DOHH2 (cell line): ENCODE data around the gene TNS2.

Source experiments
- H3F3A ChIP-seq: fragments of 200-600 bp; sonication (generic), shearing (Covaris generic); 2 replicates; pipeline ENCODE4 v1.6.0; 2016; ENCODE audit warnings: antibody characterized with exemption, mild to moderate bottlenecking; ENCODE audit not compliant: control insufficient read depth, insufficient read depth
- H3K27ac ChIP-seq: fragments of 200-600 bp; sonication (generic); 2 replicates; pipeline ENCODE4 v1.5.1; 2014; ENCODE audit warnings: low read depth, mild to moderate bottlenecking, low read length, moderate library complexity
- H3K27me3 ChIP-seq: fragments of 200-600 bp; sonication (generic); 2 replicates; pipeline ENCODE4 v1.6.1; 2014; ENCODE audit warnings: mild to moderate bottlenecking, low read length, mixed read lengths; ENCODE audit not compliant: control insufficient read depth
- H3K36me3 ChIP-seq: fragments of 200-600 bp; sonication (generic); 2 replicates; pipeline ENCODE4 v1.6.1; 2014; ENCODE audit warnings: mild to moderate bottlenecking, low read length, moderate library complexity, mixed read lengths; ENCODE audit not compliant: control insufficient read depth
- H3K4me1 ChIP-seq: fragments of 200-600 bp; sonication (generic); 2 replicates; pipeline ENCODE4 v1.6.1; 2014; ENCODE audit warnings: mild to moderate bottlenecking, low read length, mixed read lengths; ENCODE audit not compliant: control insufficient read depth
- H3K4me2 ChIP-seq: fragments of 200-600 bp; sonication (generic); 2 replicates; pipeline ENCODE4 v1.6.0; 2014; ENCODE audit warnings: mild to moderate bottlenecking, low read length, moderate library complexity
- H3K4me3 ChIP-seq: fragments of 200-600 bp; sonication (generic); 2 replicates; pipeline ENCODE4 v1.5.1; 2014; ENCODE audit warnings: mild to moderate bottlenecking, low read length, mixed read lengths
- H3K79me2 ChIP-seq: fragments of 200-600 bp; sonication (generic); 2 replicates; pipeline ENCODE4 v1.6.1; 2014; ENCODE audit warnings: mild to moderate bottlenecking, low read length, mixed read lengths; ENCODE audit not compliant: control insufficient read depth
- H3K9me2 ChIP-seq: fragments of 200-600 bp; sonication (generic); replicated peaks from 2 replicates; pipeline ENCODE4 v1.6.1; 2014; ENCODE audit warnings: mild to moderate bottlenecking, low read length, mixed read lengths; ENCODE audit not compliant: control insufficient read depth
- H3K9me3 ChIP-seq: fragments of 200-600 bp; sonication (generic); 2 replicates; pipeline ENCODE4 v1.6.1; 2014; ENCODE audit warnings: antibody characterized with exemption, low read length, mixed read lengths; ENCODE audit not compliant: control insufficient read depth, insufficient read depth
- H4K20me1 ChIP-seq: fragments of 200-600 bp; sonication (generic); 2 replicates; pipeline ENCODE4 v1.6.0; 2014; ENCODE audit warnings: low read depth, mild to moderate bottlenecking, antibody characterized with exemption, low read length, moderate library complexity; ENCODE audit not compliant: control insufficient read depth, insufficient read depth
- EZH2phosphoT487 ChIP-seq: fragments of 200-600 bp; sonication (generic); IDR thresholded peaks from 2 replicates; pipeline ENCODE4 v1.6.1; 2017; ENCODE audit warnings: borderline replicate concordance, mild to moderate bottlenecking, antibody characterized with exemption, low read length, moderate library complexity, mixed read lengths
- TF ChIP-seq, protein P1 (sequence below): fragments of 200-600 bp; sonication (generic); IDR thresholded peaks from one replicate; pipeline ENCODE4 v1.5.1; 2014; ENCODE audit warnings: antibody characterized with exemption, mild to moderate bottlenecking, low read depth, low read length; ENCODE audit not compliant: poor library complexity, severe bottlenecking

Gene TNS2

DNA sequence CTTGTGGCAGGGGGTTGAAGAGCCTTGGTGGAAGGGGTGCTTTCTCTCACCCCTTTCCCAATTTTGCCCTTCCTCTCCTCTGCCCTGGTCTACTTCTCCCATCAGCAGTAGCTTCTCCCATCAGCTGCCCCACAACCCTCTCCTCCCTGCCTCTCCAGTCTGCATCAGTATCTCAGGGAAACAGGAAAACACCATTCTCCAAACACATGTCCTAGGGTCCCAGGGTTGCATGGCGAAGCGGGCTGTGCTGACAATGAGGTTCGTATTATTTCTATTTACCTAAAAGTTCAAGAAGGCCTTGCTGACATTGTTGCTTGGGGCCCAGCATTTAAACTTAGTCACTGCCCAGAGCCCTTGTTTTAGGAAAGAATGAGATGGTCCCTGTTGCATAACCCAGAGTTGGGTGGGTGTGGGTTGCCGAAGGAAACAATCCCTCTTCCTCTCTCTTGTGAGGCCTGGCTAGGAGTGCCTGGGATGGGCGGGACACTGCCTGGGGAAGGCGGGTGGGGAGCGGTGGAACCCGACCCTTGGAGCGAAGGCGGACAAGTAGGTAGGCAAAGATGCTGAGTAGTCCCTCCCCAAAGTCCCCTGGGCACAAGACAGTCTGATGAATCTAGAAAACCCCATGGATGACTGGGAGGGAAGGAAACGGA, 46.4 kb downstream of the TNS2 start:
- Histone ChIP-seq H4K20me1 (no peaks in the 10 kb centered on the region), H3K9me2 (no peaks in the 10 kb centered on the region), H3K9me3 (no peaks in the 10 kb centered on the region), H3K79me2 (no peaks in the 10 kb centered on the region), H3K4me1 (peaks cover 27% of the 10 kb centered on the region), H3F3A (peaks cover 9% of the 10 kb centered on the region), H3K36me3 (no peaks in the 10 kb centered on the region), H3K4me3 (no peak overlapping the region), H3K27me3 (peaks cover 27% of the 10 kb centered on the region), H3K4me2 (no peak overlapping the region), H3K27ac (no peak overlapping the region)
- no peak for TF ChIP-seq EZH2phosphoT487
- TF ChIP-seq, protein P1, sequence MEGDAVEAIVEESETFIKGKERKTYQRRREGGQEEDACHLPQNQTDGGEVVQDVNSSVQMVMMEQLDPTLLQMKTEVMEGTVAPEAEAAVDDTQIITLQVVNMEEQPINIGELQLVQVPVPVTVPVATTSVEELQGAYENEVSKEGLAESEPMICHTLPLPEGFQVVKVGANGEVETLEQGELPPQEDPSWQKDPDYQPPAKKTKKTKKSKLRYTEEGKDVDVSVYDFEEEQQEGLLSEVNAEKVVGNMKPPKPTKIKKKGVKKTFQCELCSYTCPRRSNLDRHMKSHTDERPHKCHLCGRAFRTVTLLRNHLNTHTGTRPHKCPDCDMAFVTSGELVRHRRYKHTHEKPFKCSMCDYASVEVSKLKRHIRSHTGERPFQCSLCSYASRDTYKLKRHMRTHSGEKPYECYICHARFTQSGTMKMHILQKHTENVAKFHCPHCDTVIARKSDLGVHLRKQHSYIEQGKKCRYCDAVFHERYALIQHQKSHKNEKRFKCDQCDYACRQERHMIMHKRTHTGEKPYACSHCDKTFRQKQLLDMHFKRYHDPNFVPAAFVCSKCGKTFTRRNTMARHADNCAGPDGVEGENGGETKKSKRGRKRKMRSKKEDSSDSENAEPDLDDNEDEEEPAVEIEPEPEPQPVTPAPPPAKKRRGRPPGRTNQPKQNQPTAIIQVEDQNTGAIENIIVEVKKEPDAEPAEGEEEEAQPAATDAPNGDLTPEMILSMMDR: no peak

DNA sequence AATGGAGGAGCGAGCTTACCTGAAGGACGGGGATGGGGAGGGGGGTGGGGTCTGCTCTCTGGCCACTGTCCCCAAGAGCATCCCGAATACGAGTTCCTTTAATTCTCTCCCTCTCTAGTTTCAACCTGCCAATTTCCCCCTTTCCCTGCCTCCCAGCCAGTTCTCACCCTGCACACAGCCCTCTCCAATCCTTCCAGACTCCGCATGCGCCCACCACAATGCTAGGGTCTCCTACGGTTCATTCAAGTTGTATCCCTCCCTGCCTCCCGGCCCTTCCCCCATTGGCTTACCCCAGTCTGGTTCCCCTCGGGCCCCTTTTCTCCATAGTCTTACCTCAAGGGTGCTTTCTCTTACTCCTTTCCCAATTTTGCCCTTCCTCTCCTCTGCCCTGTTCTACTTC, 46.9 kb downstream of the TNS2 start:
- Histone ChIP-seq H4K20me1 (no peaks in the 10 kb centered on the region), H3K4me2 (peak overlapping the region; percentile 90), H3K27me3 (peaks cover 27% of the 10 kb centered on the region), H3F3A (peaks cover 9% of the 10 kb centered on the region), H3K27ac (no peak overlapping the region), H3K9me3 (no peaks in the 10 kb centered on the region), H3K4me1 (peaks cover 27% of the 10 kb centered on the region), H3K36me3 (no peaks in the 10 kb centered on the region), H3K9me2 (no peaks in the 10 kb centered on the region), H3K4me3 (peak overlapping the region; percentile 74), H3K79me2 (no peaks in the 10 kb centered on the region)
- TF ChIP-seq, protein P1: no peak
- TF ChIP-seq EZH2phosphoT487: no peak

DNA sequence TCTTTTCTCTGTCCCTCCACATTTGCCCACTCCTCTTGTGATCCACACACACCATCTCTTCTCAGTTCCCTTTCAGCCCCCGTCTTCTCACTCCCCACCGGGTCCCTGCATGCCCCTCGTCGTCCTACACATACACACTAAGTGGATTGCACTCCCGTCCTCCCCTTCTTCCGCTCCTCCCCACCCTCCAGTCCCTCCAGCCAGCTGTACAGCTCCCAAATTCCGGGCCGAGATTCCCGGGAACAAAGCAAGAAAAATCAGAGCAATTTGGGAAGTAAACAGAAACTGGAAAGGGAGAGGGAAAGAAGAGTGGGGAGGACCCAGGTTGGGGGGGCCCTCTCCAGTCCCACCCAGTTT, 47.3 kb downstream of the TNS2 start:
- H3K79me2 ChIP-seq: no peaks in the 10 kb centered on the region
- no peaks in the 10 kb centered on the region for H3K36me3 ChIP-seq
- TF ChIP-seq EZH2phosphoT487: no peak
- TF ChIP-seq, protein P1: no peak
- H3K9me3 ChIP-seq: no peaks in the 10 kb centered on the region
- H3K27me3 ChIP-seq: peaks cover 27% of the 10 kb centered on the region
- H4K20me1 ChIP-seq: no peaks in the 10 kb centered on the region
- peak overlapping the region; percentile 90 for H3K4me2 ChIP-seq
- peaks cover 9% of the 10 kb centered on the region for H3F3A ChIP-seq
- peak overlapping the region; percentile 74 for H3K4me3 ChIP-seq
- peaks cover 31% of the 10 kb centered on the region for H3K4me1 ChIP-seq
- no peak overlapping the region for H3K27ac ChIP-seq
- H3K9me2 ChIP-seq: no peaks in the 10 kb centered on the region
